HG03457 (cell line): ENCODE data around the gene C1orf216.
"Not testable (repeated sequence)": the region's sequence is repeated elsewhere in the genome, so short reads cannot be mapped to it uniquely, and the experiment has no call there.

Source experiments
- ATAC-seq: cut with Tn5 transposase; IDR thresholded peaks from one replicate; pipeline ENCODE4 v1.9.1; 2021; ENCODE audit warnings: moderate number of reproducible peaks; ENCODE audit not compliant: unreplicated experiment

The C1orf216 gene

GRCh38 chr1:35718492-35719336 is at the start of gene C1orf216:
C1orf216 (minus strand) TSS chr1:35718884; CDS start chr1:35716321, 2,563 bp downstream.
- no peak for ATAC-seq

GRCh38 chr1:35764283-35764682 is 45.6 kb upstream of the C1orf216 start:
- ATAC-seq = no peak

GRCh38 chr1:35763201-35763600 is 44.5 kb upstream of the C1orf216 start:
- no peak for ATAC-seq

GRCh38 chr1:35762141-35762540 is 43.5 kb upstream of the C1orf216 start:
- no peak for ATAC-seq

GRCh38 chr1:35756064-35756463 is 37.4 kb upstream of the C1orf216 start:
- no peak for ATAC-seq

- no peak for ATAC-seq
Observed at GRCh38 chr1:35753626-35754260, 35.1 kb upstream of the C1orf216 start.

GRCh38 chr1:35748326-35748725 is 29.6 kb upstream of the C1orf216 start:
- ATAC-seq = no peak

GRCh38 chr1:35745124-35745730 is 26.5 kb upstream of the C1orf216 start:
- ATAC-seq = no peak

- no peak for ATAC-seq
Observed at GRCh38 chr1:35737120-35737519, 18.4 kb upstream of the C1orf216 start.

GRCh38 chr1:35727434-35728040 is 8.9 kb upstream of the C1orf216 start:
- ATAC-seq = no peak

GRCh38 chr1:35726450-35727433 is 8.1 kb upstream of the C1orf216 start:
- no peak for ATAC-seq

GRCh38 chr1:35725596-35725995 is 6.9 kb upstream of the C1orf216 start:
- ATAC-seq = no peak

- ATAC-seq = no peak
Observed at GRCh38 chr1:35717911-35718476, 690 bp downstream of the C1orf216 start.

- no peak for ATAC-seq
Observed at GRCh38 chr1:35715568-35716002, 3.1 kb downstream of the C1orf216 start.

GRCh38 chr1:35714921-35715567 is 3.6 kb downstream of the C1orf216 start:
- ATAC-seq = no peak

- not testable (repeated sequence) for ATAC-seq
Observed at GRCh38 chr1:35711098-35711497, 7.6 kb downstream of the C1orf216 start.

GRCh38 chr1:35708952-35709351 is 9.7 kb downstream of the C1orf216 start:
- ATAC-seq = no peak

- no peak for ATAC-seq
Observed at GRCh38 chr1:35708441-35708921, 10.2 kb downstream of the C1orf216 start.
